TTC549 (cell line): ENCODE results near the gene SCGB3A1.

Experiments
- FAIRE-seq: peaks from 2 replicates; lab custom pipeline; 2012; peaks lifted over from hg19 to GRCh38; lab: Jason Lieb, UNC

SCGB3A1 gene

GRCh38 chr5:180586870-180587269, 4.4 kb downstream of the SCGB3A1 start:
- no peak for FAIRE-seq

- FAIRE-seq: no peak
These were observed 5.1 kb downstream of the SCGB3A1 start for GRCh38 chr5:180586204-180586603.

GRCh38 chr5:180583738-180584137, 7.6 kb downstream of the SCGB3A1 start:
- FAIRE-seq: no peak

GRCh38 chr5:180580681-180581080, 10.6 kb downstream of the SCGB3A1 start:
- FAIRE-seq: no peak

- FAIRE-seq: no peak
These were observed 15.7 kb downstream of the SCGB3A1 start for GRCh38 chr5:180575571-180575970.

- no peak for FAIRE-seq
These were observed 22.4 kb downstream of the SCGB3A1 start for GRCh38 chr5:180568914-180569313.

GRCh38 chr5:180563994-180564393, 27.3 kb downstream of the SCGB3A1 start:
- no peak for FAIRE-seq

- FAIRE-seq: no peak
These were observed 33.1 kb downstream of the SCGB3A1 start for GRCh38 chr5:180558232-180558631.

GRCh38 chr5:180557217-180557809, 34.0 kb downstream of the SCGB3A1 start:
- FAIRE-seq: no peak

GRCh38 chr5:180555168-180555921, 36.0 kb downstream of the SCGB3A1 start:
- no peak for FAIRE-seq

GRCh38 chr5:180553530-180553929, 37.8 kb downstream of the SCGB3A1 start:
- FAIRE-seq: no peak

GRCh38 chr5:180548563-180548962, 42.7 kb downstream of the SCGB3A1 start:
- FAIRE-seq: no peak

- no peak for FAIRE-seq
These were observed 46.1 kb downstream of the SCGB3A1 start for GRCh38 chr5:180545248-180545647.

- FAIRE-seq: no peak
These were observed 49.6 kb downstream of the SCGB3A1 start for GRCh38 chr5:180541710-180542109.
